Pons (tissue), 1 donor: ENCODE data around the gene CEP128.

Experiments
- DNase-seq: peaks from one replicate; pipeline ENCODE4 v3.0.0-alpha.2; 2016; ENCODE audit warnings: low spot score

The CEP128 gene

GRCh38 chr14:80941241-80942185, at the start of gene CEP128:
CEP128 (minus strand) TSS chr14:80941738.
- peak; percentile 99 for DNase-seq

- no peak for DNase-seq
Observed at GRCh38 chr14:80988735-80989429, 47.3 kb upstream of the CEP128 start.

- no peak for DNase-seq
Observed at GRCh38 chr14:80988192-80988591, 46.7 kb upstream of the CEP128 start.

- peak; percentile 79 for DNase-seq
Observed at GRCh38 chr14:80987235-80988032, 45.9 kb upstream of the CEP128 start.

GRCh38 chr14:80982711-80983110, 41.2 kb upstream of the CEP128 start:
- DNase-seq: no peak

GRCh38 chr14:80981673-80982072, 40.1 kb upstream of the CEP128 start:
- no peak for DNase-seq

GRCh38 chr14:80981156-80981555, 39.6 kb upstream of the CEP128 start:
- DNase-seq: no peak

GRCh38 chr14:80979951-80980350, 38.4 kb upstream of the CEP128 start:
- DNase-seq: no peak

- no peak for DNase-seq
Observed at GRCh38 chr14:80978403-80978802, 36.9 kb upstream of the CEP128 start.

GRCh38 chr14:80977221-80977620, 35.7 kb upstream of the CEP128 start:
- no peak for DNase-seq

GRCh38 chr14:80974679-80975078, 33.1 kb upstream of the CEP128 start:
- DNase-seq: no peak

GRCh38 chr14:80973931-80974641, 32.5 kb upstream of the CEP128 start:
- peak; percentile 31 for DNase-seq

- no peak for DNase-seq
Observed at GRCh38 chr14:80965037-80965436, 23.5 kb upstream of the CEP128 start.

GRCh38 chr14:80959496-80959895, 18.0 kb upstream of the CEP128 start:
- DNase-seq: peak; percentile 58

GRCh38 chr14:80958939-80959338, 17.4 kb upstream of the CEP128 start:
- no peak for DNase-seq

GRCh38 chr14:80958226-80958625, 16.7 kb upstream of the CEP128 start:
- no peak for DNase-seq

- DNase-seq: no peak
Observed at GRCh38 chr14:80957613-80958012, 16.1 kb upstream of the CEP128 start.

GRCh38 chr14:80956922-80957321, 15.4 kb upstream of the CEP128 start:
- DNase-seq: peak; percentile 31

GRCh38 chr14:80956102-80956501, 14.6 kb upstream of the CEP128 start:
- DNase-seq: no peak

GRCh38 chr14:80955416-80955941, 13.9 kb upstream of the CEP128 start, which contains the start of gene TSHR:
TSHR (plus strand) TSS chr14:80955621; CDS start chr14:80955681, 60 bp downstream.
- no peak for DNase-seq

GRCh38 chr14:80954687-80955299, 13.3 kb upstream of the CEP128 start:
- DNase-seq: peak; percentile 81
